Ovary (tissue), 9 donors: ENCODE results near the gene NUDT22. TPM values are rescaled to one million over a fixed set of nuclear protein-coding genes. Genes with fewer than 3 reads are reported as not detected.
"Not testable (repeated sequence)": the region's sequence is repeated elsewhere in the genome, so short reads cannot be mapped to it uniquely, and the experiment has no call there.

Experiments used
- DNase-seq, 5 donors: peaks; one replicate each; pipeline ENCODE4 v3.0.0-alpha.2; 2019 to 2020
- H3K27ac ChIP-seq, 2 donors: fragments of 200-600 bp; one replicate each; pipeline versions ENCODE4 v1.5.1 to v1.8.0; 2019 to 2022
- H3K27me3 ChIP-seq: fragments of 200-600 bp; one replicate; pipeline ENCODE4 v1.8.0; 2022
- H3K36me3 ChIP-seq: fragments of 200-600 bp; sonication (generic); one replicate; pipeline ENCODE4 v1.5.1; 2019
- H3K4me1 ChIP-seq: one replicate; pipeline ENCODE4 v1.8.1; 2013; ENCODE audit warnings: mild to moderate bottlenecking, moderate library complexity; ENCODE audit not compliant: insufficient read depth
- H3K4me3 ChIP-seq: fragments of 200-600 bp; sonication (generic); one replicate; pipeline ENCODE4 v1.5.1; 2017
- H3K9me3 ChIP-seq, 2 donors: fragments of 200-600 bp in 1 of 2; sonication (generic) in 1 of 2; one replicate each; pipeline versions ENCODE4 v1.5.1 to v1.8.1; 2013 to 2019; ENCODE audit warnings: mild to moderate bottlenecking in 1 of 2, moderate library complexity in 1 of 2
- EP300 ChIP-seq: sonication (generic); formaldehyde crosslinking; IDR thresholded peaks from one replicate; pipeline ENCODE4 v1.6.1; 2017; ENCODE audit warnings: antibody characterized with exemption
- POLR2A ChIP-seq: fragments of 450-650 bp; IDR thresholded peaks from one replicate; pipeline ENCODE4 v1.6.1; 2017; ENCODE audit warnings: antibody characterized with exemption, mild to moderate bottlenecking, moderate library complexity
- WGBS, 3 donors: extraction: QIAGEN DNeasy Blood & Tissue Kit in 1 of 3; methylation state at CpG; one replicate each; pipeline versions ENCODE4 v1.1.5 to v1.1.7; 2013 to 2017; 5-methylcytosine and 5-hydroxymethylcytosine counted together
- intact Hi-C, 4 donors: fragments of 100-400 bp; cut with DNase I; formaldehyde crosslinking; loops; one replicate each; pipeline versions ENCODE4 v1.11.0 to v1.15.1; 2022 to 2023
- polyA plus RNA-seq, 2 donors: library from polyadenylated mRNA; stranded (reverse); fragments of 200-250 nt in 1 of 2; fragments of 350-450 nt in 1 of 2; fragmentation: Illumina TruSeq in 1 of 2; extraction: RNeasy Lipid Tissue Mini Kit (QIAGEN cat#74804) in 1 of 2; gene quantifications; one replicate each; pipeline ENCODE4 v1.2.3, GENCODE V29; 2013 to 2014
- total RNA-seq, 7 donors: library from RNA; depleted of rRNA in 2 of 7; stranded (reverse); fragments of >200 nt in 2 of 7; fragmentation: NEBNext Ultra II Directional in 3 of 7; extraction: Animal tissue kit (Norgen Biotek cat#: 25700) in 3 of 7; gene quantifications; one replicate each; pipeline versions ENCODE4 v1.1.0 to v1.2.4, GENCODE V29; 2016 to 2023
- TF ChIP-seq, protein P1 (sequence below), 3 donors: fragments of 450-650 bp in 2 of 3; fragments of 200-600 bp in 1 of 3; IDR thresholded peaks; one replicate each; pipeline versions ENCODE4 v1.5.1 to v1.8.0; 2016 to 2022; ENCODE audit warnings: antibody characterized with exemption in 3 of 3, mild to moderate bottlenecking in 1 of 3
- donor health status: DM: no; HTN: no; CAD: no; lungs with moderate emphysema.
- donor health status: DM: no; HTN: no; CAD: no.
- donor health status: Bipolar disorder and iron deficiency.
- donor health status: DM: yes; HTN: yes; CAD: no.
- donor health status: DM: no; HTN: no; CAD: no.
- donor health status: DM: yes; HTN: yes; CAD: no.

Gene NUDT22
- total and polyA plus RNA-seq, 9 donors, result 4.8 to 52.7 (median 36.8) TPM

DNA sequence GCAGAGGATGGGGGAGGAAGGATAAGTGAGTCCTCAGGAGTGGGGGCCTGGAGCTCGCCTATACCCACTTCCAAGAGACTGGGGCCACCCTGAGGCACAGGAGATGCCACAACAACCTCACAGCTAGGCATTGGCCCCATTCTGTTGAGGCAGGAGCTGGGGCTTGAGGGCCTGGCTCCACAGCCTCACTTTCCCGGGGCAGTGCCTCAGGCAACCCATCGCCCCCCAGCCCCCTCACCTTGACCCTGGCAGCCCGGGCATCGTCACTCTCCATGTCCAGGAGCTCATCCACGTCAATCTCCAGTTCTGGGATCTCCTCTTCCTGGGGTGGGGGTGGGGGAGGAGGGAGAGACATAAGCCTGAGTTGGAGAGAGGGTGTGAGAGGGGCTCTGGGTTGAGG is 18.9 kb downstream of the NUDT22 start:
- no peak for DNase-seq
- Histone ChIP-seq H3K27ac (peak overlapping the region; percentile 41 to 60), H3K27me3 (no peaks in the 10 kb centered on the region), H3K4me3 (no peak overlapping the region), H3K9me3 (no peaks in the 10 kb centered on the region), H3K36me3 (no peaks in the 10 kb centered on the region), H3K4me1 (peaks cover 14% of the 10 kb centered on the region)
- intact Hi-C loops, result loop anchor here in 1 of 4 donors (5.0 kb wide), 1 partner anchor 62 kb away; the partner anchor contains the start of gene ESRRA
- TF ChIP-seq POLR2A (no peak), EP300 (no peak)
- TF ChIP-seq, protein P1, sequence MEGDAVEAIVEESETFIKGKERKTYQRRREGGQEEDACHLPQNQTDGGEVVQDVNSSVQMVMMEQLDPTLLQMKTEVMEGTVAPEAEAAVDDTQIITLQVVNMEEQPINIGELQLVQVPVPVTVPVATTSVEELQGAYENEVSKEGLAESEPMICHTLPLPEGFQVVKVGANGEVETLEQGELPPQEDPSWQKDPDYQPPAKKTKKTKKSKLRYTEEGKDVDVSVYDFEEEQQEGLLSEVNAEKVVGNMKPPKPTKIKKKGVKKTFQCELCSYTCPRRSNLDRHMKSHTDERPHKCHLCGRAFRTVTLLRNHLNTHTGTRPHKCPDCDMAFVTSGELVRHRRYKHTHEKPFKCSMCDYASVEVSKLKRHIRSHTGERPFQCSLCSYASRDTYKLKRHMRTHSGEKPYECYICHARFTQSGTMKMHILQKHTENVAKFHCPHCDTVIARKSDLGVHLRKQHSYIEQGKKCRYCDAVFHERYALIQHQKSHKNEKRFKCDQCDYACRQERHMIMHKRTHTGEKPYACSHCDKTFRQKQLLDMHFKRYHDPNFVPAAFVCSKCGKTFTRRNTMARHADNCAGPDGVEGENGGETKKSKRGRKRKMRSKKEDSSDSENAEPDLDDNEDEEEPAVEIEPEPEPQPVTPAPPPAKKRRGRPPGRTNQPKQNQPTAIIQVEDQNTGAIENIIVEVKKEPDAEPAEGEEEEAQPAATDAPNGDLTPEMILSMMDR (IDR thresholded peaks at IDR 0.05), result no peak
- WGBS, 3 donors, result 14 to 21% (median 18%) methylated on average over 5 to 6 of the region's 6 CpGs

DNA sequence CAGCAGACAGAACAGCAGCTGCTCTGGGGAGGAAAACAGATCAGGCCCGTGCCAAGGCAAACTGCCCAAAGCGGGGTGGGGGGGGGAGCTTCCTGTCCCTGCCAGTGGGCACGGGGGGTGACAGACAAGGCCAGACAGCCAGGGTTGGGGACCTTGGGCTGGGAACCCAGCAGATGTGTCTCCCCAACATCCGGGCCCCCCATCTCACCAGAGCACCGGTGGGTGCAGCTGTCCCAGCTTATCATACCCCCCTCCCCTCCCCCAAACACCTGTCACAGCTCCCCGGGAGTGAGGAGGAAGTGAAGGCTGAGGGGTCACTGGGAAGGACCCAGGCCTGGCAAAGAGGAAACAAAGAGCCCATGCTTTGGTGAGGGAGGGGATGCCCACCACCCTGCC is 19.3 kb downstream of the NUDT22 start:
- peaks cover 12% of the 10 kb centered on the region for H3K4me1 ChIP-seq
- H3K27ac ChIP-seq, result peak overlapping the region; percentile 41 to 60
- H3K27me3 ChIP-seq, result no peaks in the 10 kb centered on the region
- TF ChIP-seq EP300, result no peak
- no peak for TF ChIP-seq POLR2A
- TF ChIP-seq, protein P1 (IDR thresholded peaks at IDR 0.05), result no peak
- WGBS, 3 donors, result 4 to 7% (median 6%) methylated on average over 6 of the region's 6 CpGs
- H3K9me3 ChIP-seq, result no peaks in the 10 kb centered on the region
- DNase-seq, result peak; percentile 57 to 77 (median 70)
- intact Hi-C loops, result no loop called here
- H3K36me3 ChIP-seq, result no peaks in the 10 kb centered on the region
- H3K4me3 ChIP-seq, result peak overlapping the region; percentile 64

DNA sequence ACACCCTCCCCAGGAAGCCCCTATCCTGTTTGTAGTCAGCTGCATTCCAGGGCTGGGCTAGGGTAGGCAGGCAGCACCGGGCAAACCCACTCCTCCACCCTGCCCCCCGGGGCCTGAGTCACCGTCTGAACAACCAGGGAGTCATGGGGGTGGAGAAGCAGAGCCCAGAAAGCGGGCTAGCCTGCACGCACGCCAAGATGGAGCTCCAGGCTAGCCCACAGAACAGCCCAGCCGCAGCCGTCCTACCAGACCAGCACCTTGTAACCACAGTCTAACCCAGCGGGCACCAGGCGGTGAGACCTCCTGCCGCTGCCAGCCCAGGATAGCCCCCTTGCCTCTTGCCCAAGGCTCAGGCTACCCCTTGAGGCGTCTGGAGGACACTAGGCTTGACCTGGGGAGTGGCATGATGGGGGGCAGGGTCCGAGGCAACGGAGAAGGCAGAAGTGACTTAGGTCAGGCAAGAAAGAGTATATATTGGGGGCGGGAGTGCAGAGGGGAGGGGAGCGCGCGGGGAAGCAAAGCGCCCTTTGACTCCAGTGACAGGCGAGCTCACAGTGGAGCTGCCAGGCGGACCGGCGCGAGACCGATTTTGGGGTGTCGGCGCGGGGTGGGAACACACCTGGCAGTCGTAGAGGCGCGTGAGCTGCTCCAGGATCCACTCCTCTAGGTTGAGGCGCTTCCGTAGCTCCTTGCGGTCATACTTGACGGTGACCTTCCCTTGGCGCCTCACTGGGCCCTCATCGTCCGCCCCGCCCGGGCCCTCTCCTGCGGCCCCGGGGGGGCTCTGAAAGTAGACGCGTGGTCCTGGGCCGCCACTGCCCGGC is 19.9 kb downstream of the NUDT22 start:
- peaks cover 16% of the 10 kb centered on the region for H3K4me1 ChIP-seq
- H3K9me3 ChIP-seq, result no peaks in the 10 kb centered on the region
- 1 to 2% (median 1%) methylated on average over 37 to 46 of the region's 46 CpGs for WGBS, 3 donors
- peak; percentile 73 to 78 (median 73) for DNase-seq
- no peaks in the 10 kb centered on the region for H3K36me3 ChIP-seq
- peak overlapping the region; percentile 41 to 60 for H3K27ac ChIP-seq
- TF ChIP-seq EP300 (no peak), POLR2A (no peak)
- TF ChIP-seq, protein P1 (IDR thresholded peaks at IDR 0.05), result no peak
- H3K4me3 ChIP-seq, result peak overlapping the region; percentile 64
- no peaks in the 10 kb centered on the region for H3K27me3 ChIP-seq
- intact Hi-C loops, result no loop called here

DNA sequence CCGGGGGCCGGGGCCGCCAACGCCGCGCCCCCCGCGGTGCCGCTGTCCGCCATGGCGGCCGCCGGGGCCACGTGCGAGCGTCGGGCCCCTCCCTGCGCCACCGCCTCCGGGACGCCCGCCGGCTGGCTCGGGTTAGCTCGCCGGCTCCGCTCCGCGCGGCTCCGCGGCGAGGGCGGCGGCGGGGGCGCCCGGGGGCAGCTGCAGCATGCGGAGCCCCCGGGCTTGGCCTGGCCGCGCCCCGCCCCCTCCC is 20.5 kb downstream of the NUDT22 start:
- H3K27ac ChIP-seq, H3K36me3 ChIP-seq, intact Hi-C loops, H3K27me3 ChIP-seq, DNase-seq, H3K9me3 ChIP-seq: not testable (repeated sequence)
- Histone ChIP-seq H3K4me1 (peaks cover 16% of the 10 kb centered on the region), H3K4me3 (peak overlapping the region; percentile 64)
- 0 to 3% (median 0%) methylated on average over 11 to 41 of the region's 43 CpGs for WGBS, 3 donors
